Astrocyte (in vitro differentiated cells and primary cell): ENCODE measurements around the gene MKNK1. TPM values are rescaled to one million over a fixed set of nuclear protein-coding genes. Genes with fewer than 3 reads are reported as not detected.

ENCODE experiments used
- DNase-seq: peaks from one replicate; pipeline ENCODE4 v3.0.0-alpha.2; 2010; ENCODE audit warnings: low read depth
- FAIRE-seq: peaks from 2 replicates; lab custom pipeline; 2011; peaks lifted over from hg19 to GRCh38; lab: Jason Lieb, UNC
- H2AFZ ChIP-seq: 2 replicates; pipeline ENCODE4 v1.6.0; 2012; ENCODE audit warnings: low read depth, low read length, inconsistent platforms
- H3K27ac ChIP-seq: 2 replicates; pipeline ENCODE4 v1.5.1; 2011; ENCODE audit warnings: low read depth, low read length, inconsistent platforms
- H3K27me3 ChIP-seq: 2 replicates; pipeline ENCODE4 v1.6.0; 2011; ENCODE audit warnings: low read length, inconsistent platforms; ENCODE audit not compliant: insufficient read depth
- H3K36me3 ChIP-seq: 2 replicates; pipeline ENCODE4 v1.5.1; 2011; ENCODE audit warnings: low read length, inconsistent platforms; ENCODE audit not compliant: insufficient read depth
- H3K4me1 ChIP-seq: 2 replicates; pipeline ENCODE4 v1.5.1; 2011; ENCODE audit warnings: low read length, inconsistent platforms; ENCODE audit not compliant: insufficient read depth
- H3K4me2 ChIP-seq: 2 replicates; pipeline ENCODE4 v1.6.0; 2012; ENCODE audit warnings: low read length, inconsistent platforms
- H3K4me3 ChIP-seq: 2 replicates; pipeline ENCODE4 v1.5.1; 2011; ENCODE audit warnings: low read depth, mild to moderate bottlenecking, low read length, inconsistent platforms; ENCODE audit not compliant: insufficient read depth
- H3K79me2 ChIP-seq: 2 replicates; pipeline ENCODE4 v1.6.0; 2012; ENCODE audit warnings: mild to moderate bottlenecking, low read length, inconsistent platforms; ENCODE audit not compliant: insufficient read depth
- H3K9ac ChIP-seq: 2 replicates; pipeline ENCODE4 v1.6.0; 2012; ENCODE audit warnings: mild to moderate bottlenecking, low read length, inconsistent platforms
- H3K9me3 ChIP-seq: 2 replicates; pipeline ENCODE4 v1.5.1; 2012; ENCODE audit warnings: low read depth, mild to moderate bottlenecking, low read length, inconsistent platforms; ENCODE audit not compliant: insufficient read depth
- H4K20me1 ChIP-seq: 2 replicates; pipeline ENCODE4 v1.6.0; 2012; ENCODE audit warnings: low read length, inconsistent platforms; ENCODE audit not compliant: insufficient read depth
- H3K27ac Mint-ChIP-seq: one replicate; pipeline ENCODE4 v1.8.0; 2021; ENCODE audit warnings: mild to moderate bottlenecking, mixed read lengths; ENCODE audit not compliant: unreplicated experiment
- H3K27me3 Mint-ChIP-seq: one replicate; pipeline ENCODE4 v1.8.0; 2021; ENCODE audit warnings: low read depth, mixed read lengths; ENCODE audit not compliant: unreplicated experiment
- H3K36me3 Mint-ChIP-seq: one replicate; pipeline ENCODE4 v1.8.0; 2021; ENCODE audit warnings: low read depth, mixed read lengths; ENCODE audit not compliant: unreplicated experiment
- H3K4me1 Mint-ChIP-seq: one replicate; pipeline ENCODE4 v1.8.0; 2021; ENCODE audit warnings: low read depth, mixed read lengths; ENCODE audit not compliant: unreplicated experiment
- H3K4me3 Mint-ChIP-seq: one replicate; pipeline ENCODE4 v1.8.0; 2021; ENCODE audit warnings: mild to moderate bottlenecking, moderate library complexity, mixed read lengths; ENCODE audit not compliant: unreplicated experiment
- H3K9me3 Mint-ChIP-seq: one replicate; pipeline ENCODE4 v1.8.0; 2021; ENCODE audit warnings: mild to moderate bottlenecking, mixed read lengths; ENCODE audit not compliant: unreplicated experiment
- EZH2 ChIP-seq: IDR thresholded peaks from 2 replicates; pipeline ENCODE4 v1.6.1; 2012; ENCODE audit warnings: mild to moderate bottlenecking, low read length, inconsistent platforms; ENCODE audit not compliant: insufficient read depth
- total RNA-seq: library from RNA; stranded (reverse); gene quantifications from 2 replicates; pipeline ENCODE4 v1.2.1, GENCODE V29; 2021
- TF ChIP-seq, protein P1 (sequence below): IDR thresholded peaks from 2 replicates; pipeline ENCODE4 v1.5.1; 2011; ENCODE audit warnings: low read depth, mild to moderate bottlenecking, inconsistent platforms, low read length, moderate library complexity; ENCODE audit not compliant: insufficient read depth

The MKNK1 gene
- total RNA-seq, 1 donor from 2014 or later = 26.9 TPM

DNA sequence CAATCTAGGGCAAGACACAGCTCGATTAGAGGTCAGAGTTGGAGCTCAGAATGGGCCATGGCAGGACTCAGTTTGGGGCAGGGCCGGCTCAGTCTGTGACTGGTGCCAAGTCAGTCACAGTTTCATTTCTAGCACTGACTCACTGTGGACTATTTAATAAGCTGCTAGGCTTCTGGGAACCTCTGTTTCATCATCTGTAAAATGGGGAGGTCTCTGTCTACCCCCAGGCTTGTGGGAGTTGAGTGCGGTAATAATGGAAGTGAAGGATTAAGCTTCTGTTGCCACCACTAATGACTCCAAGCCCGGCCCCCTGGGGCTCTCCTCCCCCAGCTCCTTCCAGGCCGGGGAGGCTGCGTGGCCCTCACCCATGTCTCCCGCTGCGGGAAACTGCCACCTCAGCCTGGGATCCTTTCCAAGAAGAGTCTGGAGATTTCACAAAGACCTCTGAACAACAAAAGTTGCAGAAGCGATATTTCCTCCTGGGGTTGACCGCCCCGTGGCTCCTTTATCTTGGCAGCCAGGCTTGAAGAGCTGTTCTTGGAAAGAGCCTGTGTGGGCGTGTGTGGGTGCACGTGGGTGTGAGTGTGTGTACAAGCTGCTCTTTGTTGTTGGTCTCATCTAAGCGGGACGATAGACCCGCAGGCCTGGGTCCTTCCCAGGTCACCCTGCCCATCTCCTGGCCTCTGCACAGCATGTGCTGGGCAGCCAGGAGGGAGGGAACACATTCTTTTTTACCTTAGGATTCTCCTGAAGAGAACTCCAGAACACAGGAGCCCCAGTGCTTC, 81.7 kb downstream of the MKNK1 start:
- Mint-ChIP-seq H3K4me1 (peaks cover 40% of the 10 kb centered on the region), H3K4me3 (no peak overlapping the region), H3K36me3 (no peaks in the 10 kb centered on the region), H3K9me3 (no peaks in the 10 kb centered on the region), H3K27ac (peak overlapping the region; percentile 9), H3K27me3 (peaks cover 30% of the 10 kb centered on the region)
- H3K4me2 ChIP-seq = peak overlapping the region; percentile 57
- H2AFZ ChIP-seq = no peak overlapping the region
- peaks cover 34% of the 10 kb centered on the region for H3K4me1 ChIP-seq
- peak overlapping the region; percentile 6 for H3K4me3 ChIP-seq
- TF ChIP-seq EZH2 = no peak
- TF ChIP-seq, protein P1, sequence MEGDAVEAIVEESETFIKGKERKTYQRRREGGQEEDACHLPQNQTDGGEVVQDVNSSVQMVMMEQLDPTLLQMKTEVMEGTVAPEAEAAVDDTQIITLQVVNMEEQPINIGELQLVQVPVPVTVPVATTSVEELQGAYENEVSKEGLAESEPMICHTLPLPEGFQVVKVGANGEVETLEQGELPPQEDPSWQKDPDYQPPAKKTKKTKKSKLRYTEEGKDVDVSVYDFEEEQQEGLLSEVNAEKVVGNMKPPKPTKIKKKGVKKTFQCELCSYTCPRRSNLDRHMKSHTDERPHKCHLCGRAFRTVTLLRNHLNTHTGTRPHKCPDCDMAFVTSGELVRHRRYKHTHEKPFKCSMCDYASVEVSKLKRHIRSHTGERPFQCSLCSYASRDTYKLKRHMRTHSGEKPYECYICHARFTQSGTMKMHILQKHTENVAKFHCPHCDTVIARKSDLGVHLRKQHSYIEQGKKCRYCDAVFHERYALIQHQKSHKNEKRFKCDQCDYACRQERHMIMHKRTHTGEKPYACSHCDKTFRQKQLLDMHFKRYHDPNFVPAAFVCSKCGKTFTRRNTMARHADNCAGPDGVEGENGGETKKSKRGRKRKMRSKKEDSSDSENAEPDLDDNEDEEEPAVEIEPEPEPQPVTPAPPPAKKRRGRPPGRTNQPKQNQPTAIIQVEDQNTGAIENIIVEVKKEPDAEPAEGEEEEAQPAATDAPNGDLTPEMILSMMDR = no peak
- H3K36me3 ChIP-seq = no peaks in the 10 kb centered on the region
- H3K79me2 ChIP-seq = no peaks in the 10 kb centered on the region
- DNase-seq (peak; percentile 71), FAIRE-seq (peak; percentile 65)
- peak overlapping the region; percentile 15 for H3K27ac ChIP-seq
- H3K27me3 ChIP-seq = peaks cover 19% of the 10 kb centered on the region
- no peaks in the 10 kb centered on the region for H3K9me3 ChIP-seq
- H3K9ac ChIP-seq = no peak overlapping the region
- H4K20me1 ChIP-seq = no peaks in the 10 kb centered on the region

DNA sequence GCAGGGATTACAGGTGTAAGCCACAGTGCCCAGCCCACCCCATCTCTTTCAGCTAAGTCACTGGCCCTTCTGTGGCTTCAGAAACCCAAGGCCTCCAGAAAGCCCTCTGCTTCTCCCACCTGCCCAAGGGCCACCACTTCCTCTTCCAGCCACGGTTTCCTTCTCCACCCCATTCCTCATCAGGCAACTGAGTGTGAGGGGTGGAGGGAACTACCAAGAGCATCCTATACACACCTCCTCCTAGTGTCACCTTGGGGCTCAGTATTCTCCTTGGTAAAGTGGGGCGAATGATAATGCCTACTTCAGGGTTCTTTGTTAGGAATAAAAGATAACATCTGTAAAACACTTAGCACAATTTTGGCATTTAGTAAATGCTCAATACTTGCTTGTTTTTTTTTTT, 82.7 kb downstream of the MKNK1 start:
- Histone ChIP-seq H3K36me3 (no peaks in the 10 kb centered on the region), H3K79me2 (no peaks in the 10 kb centered on the region), H3K4me3 (no peak overlapping the region), H3K9me3 (no peaks in the 10 kb centered on the region), H2AFZ (no peak overlapping the region), H3K4me2 (no peak overlapping the region), H3K4me1 (peaks cover 34% of the 10 kb centered on the region), H3K27ac (no peak overlapping the region), H4K20me1 (no peaks in the 10 kb centered on the region), H3K9ac (no peak overlapping the region), H3K27me3 (peaks cover 13% of the 10 kb centered on the region)
- no peak overlapping the region for H3K4me3 Mint-ChIP-seq
- H3K27me3 Mint-ChIP-seq = peaks cover 28% of the 10 kb centered on the region
- H3K27ac Mint-ChIP-seq = no peak overlapping the region
- TF ChIP-seq, protein P1 = no peak
- no peak for TF ChIP-seq EZH2
- no peak for DNase-seq
- peaks cover 48% of the 10 kb centered on the region for H3K4me1 Mint-ChIP-seq
- no peaks in the 10 kb centered on the region for H3K9me3 Mint-ChIP-seq
- FAIRE-seq = no peak
- H3K36me3 Mint-ChIP-seq = no peaks in the 10 kb centered on the region
